GM06990 (cell line): Measurements from ENCODE around the gene ABHD14A.

ENCODE experiments used
- DNase-seq: peaks from one replicate; pipeline ENCODE4 v3.0.0-alpha.2; 2011; ENCODE audit not compliant: insufficient read length; ENCODE audit errors: extremely low read depth
- H3K27me3 ChIP-seq: replicated peaks from 2 replicates; pipeline ENCODE4 v1.6.0; 2011; ENCODE audit warnings: low read length; ENCODE audit not compliant: control insufficient read depth, insufficient read depth
- H3K36me3 ChIP-seq: 2 replicates; pipeline ENCODE4 v1.5.1; 2011; ENCODE audit warnings: low read length; ENCODE audit not compliant: control insufficient read depth, insufficient read depth
- H3K4me3 ChIP-seq: replicated peaks from 2 replicates; pipeline ENCODE4 v1.5.1; 2011; ENCODE audit warnings: low read depth, mild to moderate bottlenecking, control low read depth, low read length
- CTCF ChIP-seq: IDR thresholded peaks from 2 replicates; pipeline ENCODE4 v1.5.1; 2011; ENCODE audit warnings: low read length, control low read depth, mild to moderate bottlenecking, inconsistent platforms; ENCODE audit not compliant: insufficient read depth, poor library complexity, severe bottlenecking

The ABHD14A gene

GRCh38 chr3:51934991-51935885, 39.6 kb upstream of the ABHD14A start:
- no peak for DNase-seq
- no peak for TF ChIP-seq CTCF
- Histone ChIP-seq H3K4me3 (no peak overlapping the region), H3K27me3 (no peaks in the 10 kb centered on the region), H3K36me3 (peaks cover 45% of the 10 kb centered on the region)

GRCh38 chr3:51935886-51936755, 38.7 kb upstream of the ABHD14A start:
- no peak overlapping the region for H3K4me3 ChIP-seq
- no peaks in the 10 kb centered on the region for H3K27me3 ChIP-seq
- H3K36me3 ChIP-seq, result peaks cover 45% of the 10 kb centered on the region
- TF ChIP-seq CTCF, result no peak
- no peak for DNase-seq

- no peak for TF ChIP-seq CTCF
- DNase-seq, result no peak
- H3K27me3 ChIP-seq, result no peaks in the 10 kb centered on the region
- peaks cover 45% of the 10 kb centered on the region for H3K36me3 ChIP-seq
- no peak overlapping the region for H3K4me3 ChIP-seq
Measured at GRCh38 chr3:51937014-51937413, 37.9 kb upstream of the ABHD14A start.

- H3K36me3 ChIP-seq, result peaks cover 41% of the 10 kb centered on the region
- DNase-seq, result no peak
- no peak for TF ChIP-seq CTCF
- no peaks in the 10 kb centered on the region for H3K27me3 ChIP-seq
- H3K4me3 ChIP-seq, result no peak overlapping the region
Measured at GRCh38 chr3:51937611-51938450, 37.0 kb upstream of the ABHD14A start.

- no peaks in the 10 kb centered on the region for H3K27me3 ChIP-seq
- peaks cover 32% of the 10 kb centered on the region for H3K36me3 ChIP-seq
- DNase-seq, result no peak
- TF ChIP-seq CTCF, result no peak
- H3K4me3 ChIP-seq, result no peak overlapping the region
Measured at GRCh38 chr3:51938780-51939425, 36.0 kb upstream of the ABHD14A start.
